Muscle layer of colon (tissue), 2 donors: ENCODE data around the gene TSPAN17.

Experiments used
- H3K27ac ChIP-seq: one replicate; pipeline ENCODE4 v1.7.0; 2013; ENCODE audit warnings: low read depth, mild to moderate bottlenecking, low read length, moderate library complexity
- H3K27me3 ChIP-seq, 2 donors: one replicate each; pipeline ENCODE4 v1.7.0; 2013; ENCODE audit warnings: low read length in 2 of 2, mild to moderate bottlenecking in 2 of 2; ENCODE audit not compliant: insufficient read depth in 2 of 2, control insufficient read depth in 1 of 2
- H3K36me3 ChIP-seq: one replicate; pipeline ENCODE4 v1.7.0; 2013; ENCODE audit warnings: mild to moderate bottlenecking, low read length; ENCODE audit not compliant: insufficient read depth
- H3K4me1 ChIP-seq: one replicate; pipeline ENCODE4 v1.7.0; 2013; ENCODE audit warnings: mild to moderate bottlenecking, low read length; ENCODE audit not compliant: insufficient read depth
- H3K4me3 ChIP-seq, 2 donors: one replicate each; pipeline ENCODE4 v1.7.0; 2013; ENCODE audit warnings: low read length in 2 of 2, low read depth in 1 of 2, mild to moderate bottlenecking in 1 of 2, moderate library complexity in 1 of 2
- H3K9ac ChIP-seq: one replicate; pipeline ENCODE4 v1.7.0; 2013; ENCODE audit warnings: low read length
- H3K9me3 ChIP-seq: one replicate; pipeline ENCODE4 v1.7.0; 2013; ENCODE audit warnings: mild to moderate bottlenecking, low read length
- donor health status: abdominal sarcoma.
- donor health status: Adenocarcinoma of cecum.

Gene TSPAN17

DNA sequence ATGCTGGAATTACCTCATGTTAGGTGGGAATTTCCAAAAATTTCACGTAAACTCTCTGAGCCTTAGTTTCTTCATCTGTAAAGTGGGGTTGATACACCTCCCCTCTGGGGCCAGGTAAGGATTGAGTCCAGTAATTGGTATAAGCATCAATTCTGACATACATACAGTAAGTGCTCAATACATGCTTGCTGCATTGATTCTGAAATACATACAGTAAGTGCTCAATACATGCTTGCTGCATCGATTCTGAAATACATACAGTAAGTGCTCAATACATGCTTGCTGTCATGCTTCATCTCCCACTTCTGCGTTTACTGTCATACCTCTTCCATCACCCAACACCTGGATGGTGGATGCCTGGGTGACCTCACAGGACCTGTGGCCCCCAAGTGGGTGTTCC lies 57.1 kb downstream of the TSPAN17 start:
- no peak overlapping the region for H3K9ac ChIP-seq
- H3K36me3 ChIP-seq, result no peaks in the 10 kb centered on the region
- H3K9me3 ChIP-seq, result no peaks in the 10 kb centered on the region
- H3K4me3 ChIP-seq, result no peak overlapping the region
- no peaks in the 10 kb centered on the region for H3K27me3 ChIP-seq
- no peak overlapping the region for H3K27ac ChIP-seq
- H3K4me1 ChIP-seq, result no peaks in the 10 kb centered on the region

GRCh38 chr5:176704817-176705216 lies 57.5 kb downstream of the TSPAN17 start:
- Histone ChIP-seq H3K4me3 (no peak overlapping the region), H3K9me3 (no peaks in the 10 kb centered on the region), H3K9ac (no peak overlapping the region), H3K4me1 (no peaks in the 10 kb centered on the region), H3K27ac (no peak overlapping the region), H3K36me3 (no peaks in the 10 kb centered on the region), H3K27me3 (no peaks in the 10 kb centered on the region)
